Esophagus squamous epithelium (tissue), 5 donors: Measurements from ENCODE around the gene TBCD. TPM values are rescaled to one million over a fixed set of nuclear protein-coding genes. Genes with fewer than 3 reads are reported as not detected.
"Not testable (repeated sequence)": the region's sequence is repeated elsewhere in the genome, so short reads cannot be mapped to it uniquely, and the experiment has no call there.

Experiments used
- DNase-seq: peaks from one replicate; lab custom pipeline; 2025; lab: John Stamatoyannopoulos, UW
- H3K27ac ChIP-seq, 4 donors: fragments of 200-600 bp; sonication (generic); one replicate each; pipeline ENCODE4 v1.5.1; 2016 to 2019; ENCODE audit warnings: mild to moderate bottlenecking in 1 of 4
- H3K27me3 ChIP-seq, 4 donors: fragments of 200-600 bp; sonication (generic); 1 replicate in 3 of 4; 2 replicates in 1 of 4; pipeline versions ENCODE4 v1.5.1 to v1.6.0; 2017 to 2021; ENCODE audit warnings: antibody characterized with exemption in 1 of 4
- H3K36me3 ChIP-seq, 3 donors: fragments of 200-600 bp; sonication (generic); one replicate each; pipeline ENCODE4 v1.5.1; 2016 to 2019
- H3K4me1 ChIP-seq, 3 donors: fragments of 200-600 bp; sonication (generic); one replicate each; pipeline ENCODE4 v1.5.1; 2017 to 2019
- H3K4me3 ChIP-seq, 4 donors: fragments of 200-600 bp; sonication (generic); 1 replicate in 3 of 4; 2 replicates in 1 of 4; pipeline ENCODE4 v1.5.1; 2016 to 2019; ENCODE audit warnings: mild to moderate bottlenecking in 2 of 4, moderate library complexity in 1 of 4
- H3K9me3 ChIP-seq, 3 donors: fragments of 200-600 bp; sonication (generic); one replicate each; pipeline ENCODE4 v1.5.1; 2016 to 2019
- CTCF ChIP-seq, 6 experiments: fragments of 450-650 bp in 4 of 6; fragments of 200-600 bp in 2 of 6; sonication (generic) in 2 of 6; IDR thresholded peaks; one replicate each; pipeline ENCODE4 v1.5.1; 2016 to 2019; ENCODE audit warnings: antibody characterized with exemption in 6 of 6, mild to moderate bottlenecking in 4 of 6, moderate library complexity in 4 of 6
- POLR2A ChIP-seq, 4 donors: fragments of 450-650 bp; IDR thresholded peaks; one replicate each; pipeline ENCODE4 v1.6.1; 2017; ENCODE audit warnings: antibody characterized with exemption in 4 of 4, mild to moderate bottlenecking in 4 of 4, moderate library complexity in 3 of 4
- WGBS, 2 donors: methylation state at CpG; one replicate each; pipeline ENCODE4 v1.1.5; 2018; 5-methylcytosine and 5-hydroxymethylcytosine counted together
- intact Hi-C: fragments of 100-400 bp; cut with DNase I; formaldehyde crosslinking; loops from one replicate; pipeline ENCODE4 v1.15.0; 2022
- total RNA-seq, 4 donors: library from RNA; depleted of rRNA; stranded (reverse); fragments of >200 nt; gene quantifications; one replicate each; pipeline ENCODE4 v1.1.0, GENCODE V29; 2016
- donor health status: DM: yes; HTN: yes; CAD: no.

TBCD gene
- total RNA-seq, 4 donors from 2014 or later, result 38.8 to 58.3 (median 55.0) TPM

DNA sequence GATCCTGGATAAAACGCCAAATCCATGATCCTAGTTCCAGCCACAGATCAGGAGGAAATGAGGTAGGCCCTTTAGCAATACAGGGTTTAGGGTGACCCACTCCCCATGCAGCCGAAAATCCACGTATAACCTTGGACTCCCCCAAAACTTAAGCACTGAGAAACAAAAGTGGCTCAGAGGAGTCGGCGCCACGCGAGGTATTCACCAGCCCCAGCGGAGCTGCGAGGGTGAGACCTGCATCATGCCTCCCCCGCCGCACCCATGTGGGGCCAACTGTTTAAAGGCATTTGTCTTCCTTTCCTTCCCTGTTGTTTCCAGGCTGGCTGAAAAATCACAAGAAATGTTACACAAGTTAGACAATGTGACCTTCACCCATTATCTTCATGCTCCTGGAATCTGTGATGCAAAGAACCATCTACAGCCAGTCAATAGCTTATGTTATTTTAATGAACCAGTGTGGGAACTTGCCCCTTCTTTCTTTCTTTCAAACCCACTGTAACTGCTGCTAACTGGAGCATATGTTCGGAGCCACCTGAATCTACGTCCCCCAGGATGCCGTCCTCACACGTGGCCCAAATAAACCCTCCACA is 229.4 kb downstream of the TBCD start:
- Histone ChIP-seq H3K27ac (no peak overlapping the region), H3K9me3 (no peaks in the 10 kb centered on the region), H3K27me3 (no peaks in the 10 kb centered on the region), H3K36me3 (no peaks in the 10 kb centered on the region), H3K4me3 (no peak overlapping the region), H3K4me1 (peaks cover 0 to 9% (median 0%) of the 10 kb centered on the region in 3 donors)
- TF ChIP-seq CTCF (IDR thresholded peaks at IDR 0.05) (no peak), POLR2A (IDR thresholded peaks at IDR 0.05) (no peak)
- intact Hi-C loops, result no loop called here
- 83 to 93% methylated on average over 14 to 15 of the region's 15 CpGs for WGBS, 2 donors
- DNase-seq, result no peak

DNA sequence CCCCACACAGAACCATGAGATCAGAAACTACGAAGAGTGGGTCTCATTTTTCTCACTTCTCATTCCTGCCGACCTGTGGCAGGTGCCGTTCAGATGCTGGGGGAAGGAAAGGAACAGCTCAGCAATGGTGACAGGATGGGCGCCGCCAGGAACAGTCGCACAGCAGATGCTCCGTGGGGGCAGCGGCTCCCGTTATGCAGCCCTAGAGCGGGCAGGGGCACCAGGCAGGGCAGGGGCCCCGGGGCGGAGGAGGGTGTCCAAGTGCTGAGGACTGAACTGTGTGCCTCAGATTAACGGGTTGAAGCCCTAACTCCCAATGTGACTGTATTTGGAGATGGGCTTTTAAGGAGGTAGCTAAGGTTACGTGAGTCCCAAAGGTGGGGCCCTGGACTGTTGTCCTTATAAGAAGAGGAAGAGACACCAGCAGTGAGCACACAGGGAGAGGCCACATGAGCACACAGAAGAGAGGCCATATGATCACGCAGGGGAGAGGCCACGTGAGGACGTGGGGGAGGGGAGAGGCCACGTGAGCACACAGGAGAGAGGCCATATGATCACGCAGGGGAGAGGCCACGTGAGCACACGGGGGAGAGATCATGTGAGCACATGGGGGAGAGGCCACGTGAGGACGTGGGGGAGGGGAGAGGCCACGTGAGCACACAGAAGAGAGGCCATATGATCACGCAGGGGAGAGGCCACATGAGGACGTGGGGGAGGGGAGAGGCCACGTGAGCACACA is 231.8 kb downstream of the TBCD start:
- Histone ChIP-seq H3K4me1 (peaks cover 0 to 14% (median 0%) of the 10 kb centered on the region in 3 donors), H3K36me3 (no peaks in the 10 kb centered on the region), H3K4me3 (no peak overlapping the region), H3K9me3 (no peaks in the 10 kb centered on the region), H3K27me3 (no peaks in the 10 kb centered on the region), H3K27ac (no peak overlapping the region)
- 89 to 94% methylated on average over 16 to 22 of the region's 27 CpGs for WGBS, 2 donors
- DNase-seq, result no peak
- intact Hi-C loops, result no loop called here
- TF ChIP-seq CTCF (IDR thresholded peaks at IDR 0.05) (no peak), POLR2A (IDR thresholded peaks at IDR 0.05) (no peak)

- DNase-seq, result not testable (repeated sequence)
Measured at GRCh38 chr17:82984249-82984617, 232.4 kb downstream of the TBCD start.

DNA sequence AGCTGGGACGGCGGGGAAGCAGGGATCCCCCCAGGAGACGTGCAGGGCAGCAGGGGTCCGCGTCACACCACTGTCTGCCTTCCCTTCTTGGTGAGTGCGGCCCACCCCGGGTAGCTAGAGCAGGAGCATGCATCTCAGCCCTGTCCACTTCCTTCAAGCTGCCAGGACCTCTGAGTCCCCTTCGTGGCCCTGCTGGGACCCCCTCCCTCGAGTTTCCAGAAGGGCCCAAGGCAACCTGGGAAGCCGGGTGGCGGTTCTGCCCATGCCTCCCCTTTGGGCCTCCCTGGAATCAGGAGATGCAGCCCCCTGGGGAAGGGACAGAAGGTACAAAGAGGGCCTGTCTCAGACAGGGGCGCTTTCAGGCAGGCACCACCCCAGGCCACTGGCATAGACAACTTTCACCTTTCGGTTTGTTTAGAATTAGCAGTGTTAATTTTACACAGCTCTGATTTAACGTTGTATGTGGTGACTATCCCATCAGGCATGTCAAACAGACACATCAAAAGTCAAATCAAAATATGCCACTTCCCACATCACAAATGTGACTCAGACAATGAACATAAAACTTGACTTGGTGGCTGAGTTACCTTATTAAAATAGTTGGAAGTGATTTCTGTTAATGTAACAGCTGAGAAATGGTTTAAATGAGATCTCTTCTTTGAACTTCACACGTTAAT is 233.0 kb downstream of the TBCD start:
- DNase-seq, result no peak
- WGBS, 2 donors, result 85 to 91% methylated on average over 6 to 11 of the region's 15 CpGs
- H3K9me3 ChIP-seq, result no peaks in the 10 kb centered on the region
- H3K27me3 ChIP-seq, result no peaks in the 10 kb centered on the region
- TF ChIP-seq POLR2A (IDR thresholded peaks at IDR 0.05), result no peak
- TF ChIP-seq CTCF (IDR thresholded peaks at IDR 0.05), result no peak
- intact Hi-C loops, result no loop called here
- H3K27ac ChIP-seq, result no peak overlapping the region
- H3K4me1 ChIP-seq, result peaks cover 0 to 14% (median 0%) of the 10 kb centered on the region in 3 donors
- no peak overlapping the region for H3K4me3 ChIP-seq
- H3K36me3 ChIP-seq, result no peaks in the 10 kb centered on the region

More at GRCh38 chr17:82984249-82984617, 232.4 kb downstream of the TBCD start:
- H3K9me3 ChIP-seq, H3K27me3 ChIP-seq, intact Hi-C loops, H3K36me3 ChIP-seq, H3K27ac ChIP-seq, H3K4me3 ChIP-seq: not testable (repeated sequence)
- 75 to 86% methylated on average over 12 of the region's 12 CpGs for WGBS, 2 donors
- peaks cover 0 to 14% (median 0%) of the 10 kb centered on the region in 3 donors for H3K4me1 ChIP-seq

DNA sequence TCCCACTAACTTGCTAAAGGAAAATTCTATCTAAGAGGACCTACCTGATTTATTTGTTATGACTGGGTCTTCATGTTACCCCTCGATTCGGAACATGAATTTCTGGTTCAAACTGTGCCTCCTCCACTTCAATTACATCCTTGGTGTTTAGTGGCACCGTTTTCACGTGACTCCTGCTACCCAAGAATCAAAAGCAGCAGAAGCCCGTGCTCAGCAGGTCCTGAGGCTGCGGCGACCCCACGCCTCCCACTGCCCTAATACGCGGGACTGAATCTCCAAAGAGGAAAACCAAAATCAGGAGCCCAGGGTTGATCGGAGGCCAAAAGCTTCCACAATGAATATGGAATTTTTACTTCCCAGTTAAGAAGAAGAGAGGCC is 233.6 kb downstream of the TBCD start:
- TF ChIP-seq POLR2A (IDR thresholded peaks at IDR 0.05) (no peak), CTCF (IDR thresholded peaks at IDR 0.05) (no peak)
- WGBS, 2 donors, result 85 to 94% methylated on average over 11 of the region's 11 CpGs
- Histone ChIP-seq H3K9me3 (no peaks in the 10 kb centered on the region), H3K27me3 (no peaks in the 10 kb centered on the region), H3K36me3 (no peaks in the 10 kb centered on the region), H3K27ac (no peak overlapping the region), H3K4me1 (peaks cover 0 to 14% (median 0%) of the 10 kb centered on the region in 3 donors), H3K4me3 (no peak overlapping the region)
- intact Hi-C loops, result no loop called here
- DNase-seq, result no peak
